EH (cell line): ENCODE data around the gene C1QTNF1.
"Not testable (repeated sequence)": the region's sequence is repeated elsewhere in the genome, so short reads cannot be mapped to it uniquely, and the experiment has no call there.

ENCODE experiments used
- DNase-seq: peaks from one replicate; pipeline ENCODE4 v3.0.0-alpha.2; 2015; ENCODE audit warnings: low read depth

C1QTNF1 gene

GRCh38 chr17:79055197-79055596, 31.2 kb downstream of the C1QTNF1 start:
- DNase-seq: no peak

GRCh38 chr17:79057737-79058385, 33.9 kb downstream of the C1QTNF1 start:
- DNase-seq: no peak

- no peak for DNase-seq
These were observed 38.7 kb downstream of the C1QTNF1 start for GRCh38 chr17:79062691-79063090.

- DNase-seq: no peak
These were observed 40.1 kb downstream of the C1QTNF1 start for GRCh38 chr17:79064026-79064425.

- peak; percentile 43 for DNase-seq
These were observed 41.2 kb downstream of the C1QTNF1 start for GRCh38 chr17:79065105-79065670.

- no peak for DNase-seq
These were observed 43.0 kb downstream of the C1QTNF1 start for GRCh38 chr17:79066963-79067362.

- no peak for DNase-seq
These were observed 46.4 kb downstream of the C1QTNF1 start for GRCh38 chr17:79070266-79070880.

GRCh38 chr17:79071161-79071740, 47.3 kb downstream of the C1QTNF1 start:
- DNase-seq: no peak

- DNase-seq: no peak
These were observed 48.6 kb downstream of the C1QTNF1 start for GRCh38 chr17:79072544-79072943.

GRCh38 chr17:79073016-79073705, 49.2 kb downstream of the C1QTNF1 start:
- no peak for DNase-seq

GRCh38 chr17:79073706-79074088, 49.7 kb downstream of the C1QTNF1 start:
- DNase-seq: no peak

GRCh38 chr17:79074121-79074648, 50.2 kb downstream of the C1QTNF1 start:
- not testable (repeated sequence) for DNase-seq

GRCh38 chr17:79074649-79075445, 50.9 kb downstream of the C1QTNF1 start, which contains the start of gene ENGASE:
TSS of gene ENGASE (plus strand) at chr17:79074824. CDS start at chr17:79074945, 121 bp downstream.
- peak; percentile 92 for DNase-seq

- DNase-seq: peak; percentile 9
These were observed 51.4 kb downstream of the C1QTNF1 start for GRCh38 chr17:79075446-79075750.

GRCh38 chr17:79075861-79076406, 52.0 kb downstream of the C1QTNF1 start:
- no peak for DNase-seq

GRCh38 chr17:79077587-79077986, 53.6 kb downstream of the C1QTNF1 start:
- DNase-seq: no peak

GRCh38 chr17:79078476-79079190, 54.7 kb downstream of the C1QTNF1 start:
- DNase-seq: no peak

- DNase-seq: no peak
These were observed 55.6 kb downstream of the C1QTNF1 start for GRCh38 chr17:79079421-79080200.

GRCh38 chr17:79080349-79080748, 56.4 kb downstream of the C1QTNF1 start:
- no peak for DNase-seq

GRCh38 chr17:79080761-79081290, 56.9 kb downstream of the C1QTNF1 start:
- DNase-seq: no peak
